NCI-H2196 treated with DMSO at 0.1 percent for 48 hours (cell line): ENCODE results near the gene MARCHF10.

Experiments
- DNase-seq: peaks from one replicate; lab custom pipeline; 2025; ENCODE audit not compliant: unreplicated experiment; lab: John Stamatoyannopoulos, UW

Gene MARCHF10

DNA sequence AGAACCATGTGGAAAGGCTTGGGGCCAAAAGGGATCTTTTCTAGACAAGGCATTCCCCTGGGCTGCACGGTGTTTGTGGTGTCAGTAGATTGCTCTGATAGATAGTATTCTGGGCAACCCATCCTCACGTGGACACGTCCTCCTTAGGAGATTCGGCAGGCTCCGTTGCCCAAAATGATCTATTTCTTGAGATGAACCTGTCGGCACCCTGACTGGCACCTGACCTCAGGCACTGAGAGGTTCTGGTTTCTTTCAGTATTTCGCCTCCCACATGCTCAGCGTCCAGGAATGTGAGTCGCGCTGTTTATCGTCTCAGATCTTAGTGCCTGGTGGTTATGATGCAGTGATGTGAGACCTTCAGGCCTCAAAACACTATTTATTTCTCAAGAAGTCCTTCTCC is 89.7 kb downstream of the MARCHF10 start:
- no peak for DNase-seq

DNA sequence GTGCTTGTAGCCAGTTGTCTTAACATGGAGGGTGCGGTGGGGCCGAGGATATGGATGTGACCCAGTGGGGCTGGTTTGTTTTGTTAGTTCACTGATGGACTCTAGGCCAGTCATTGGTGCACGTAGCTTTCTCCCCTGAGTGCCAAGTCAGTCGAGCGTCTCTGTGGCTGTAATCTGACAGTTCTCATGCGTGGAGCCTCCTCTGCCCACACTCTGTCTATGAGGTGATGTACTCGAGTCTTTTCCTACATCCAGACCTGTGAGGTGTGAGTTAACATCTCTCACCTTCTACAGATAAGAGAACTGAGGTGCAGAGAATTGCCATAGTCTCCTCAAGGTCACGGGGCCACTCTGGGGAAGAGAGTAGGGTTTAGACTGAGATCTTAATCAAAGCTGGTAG is 90.2 kb downstream of the MARCHF10 start:
- DNase-seq: no peak

GRCh38 chr17:62717589-62717855 is 90.6 kb downstream of the MARCHF10 start:
- DNase-seq: no peak

DNA sequence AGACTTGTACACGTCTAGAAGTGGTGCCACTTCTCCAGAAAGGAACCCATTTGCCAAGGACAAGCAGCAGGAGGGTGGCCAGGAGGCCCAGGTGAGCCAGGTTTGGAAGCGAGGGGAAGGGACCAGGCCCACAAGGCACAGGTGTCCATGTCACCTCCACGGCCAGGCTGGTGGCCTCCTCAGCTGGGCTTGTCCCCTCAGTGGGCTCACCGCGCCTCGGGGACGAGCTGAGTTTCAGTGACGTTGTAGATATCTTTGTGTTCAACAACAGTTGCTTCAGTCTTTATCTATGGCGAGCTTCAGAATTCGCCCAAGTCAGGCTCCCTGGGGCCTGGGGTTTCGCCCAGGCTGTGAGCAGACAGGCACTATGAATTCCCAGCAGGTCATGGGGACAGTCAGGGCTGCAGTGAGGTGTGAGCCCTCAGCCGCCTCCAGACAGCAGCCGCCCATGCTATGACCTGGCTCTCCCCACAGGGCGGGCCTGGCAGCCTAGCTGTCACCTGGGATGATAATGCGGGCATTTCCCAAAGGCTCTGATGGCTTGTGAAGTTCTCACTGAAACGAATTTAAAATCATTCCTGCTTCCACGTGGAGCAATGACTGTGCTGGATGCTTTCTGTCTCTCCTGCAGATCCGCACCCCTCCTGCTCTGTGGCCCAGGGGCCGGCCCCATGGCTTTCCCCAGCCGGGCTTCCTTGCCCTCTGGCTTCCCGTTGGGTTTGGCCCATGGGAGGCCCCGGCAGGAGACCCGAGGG is 91.1 kb downstream of the MARCHF10 start:
- DNase-seq: no peak

DNA sequence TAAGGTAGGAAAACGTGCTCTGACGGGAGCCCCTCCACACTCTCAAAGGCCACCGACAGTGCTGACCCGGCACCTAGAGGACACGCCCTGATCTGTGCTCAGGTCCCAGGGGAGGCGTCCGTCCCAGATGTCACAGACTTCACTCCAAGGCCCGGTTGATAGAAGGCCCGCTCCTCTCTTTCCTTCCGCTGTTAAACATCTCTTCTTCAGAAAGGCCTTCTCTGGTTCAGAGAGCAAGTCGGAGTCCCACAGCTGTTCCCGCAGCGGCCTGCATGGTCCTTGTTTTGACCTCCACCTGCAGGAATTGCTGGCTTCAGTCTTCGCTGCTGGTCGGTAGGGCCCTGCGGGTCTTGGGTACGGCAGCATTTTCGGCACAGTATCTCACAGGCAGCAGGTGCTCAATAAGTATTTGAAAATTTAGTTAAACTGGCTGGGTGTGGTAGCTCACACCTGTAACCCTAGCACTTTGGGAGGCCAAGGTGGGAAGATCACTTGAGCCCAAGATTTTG is 92.2 kb downstream of the MARCHF10 start:
- DNase-seq: no peak

GRCh38 chr17:62714016-62714777 is 93.9 kb downstream of the MARCHF10 start:
- no peak for DNase-seq

DNA sequence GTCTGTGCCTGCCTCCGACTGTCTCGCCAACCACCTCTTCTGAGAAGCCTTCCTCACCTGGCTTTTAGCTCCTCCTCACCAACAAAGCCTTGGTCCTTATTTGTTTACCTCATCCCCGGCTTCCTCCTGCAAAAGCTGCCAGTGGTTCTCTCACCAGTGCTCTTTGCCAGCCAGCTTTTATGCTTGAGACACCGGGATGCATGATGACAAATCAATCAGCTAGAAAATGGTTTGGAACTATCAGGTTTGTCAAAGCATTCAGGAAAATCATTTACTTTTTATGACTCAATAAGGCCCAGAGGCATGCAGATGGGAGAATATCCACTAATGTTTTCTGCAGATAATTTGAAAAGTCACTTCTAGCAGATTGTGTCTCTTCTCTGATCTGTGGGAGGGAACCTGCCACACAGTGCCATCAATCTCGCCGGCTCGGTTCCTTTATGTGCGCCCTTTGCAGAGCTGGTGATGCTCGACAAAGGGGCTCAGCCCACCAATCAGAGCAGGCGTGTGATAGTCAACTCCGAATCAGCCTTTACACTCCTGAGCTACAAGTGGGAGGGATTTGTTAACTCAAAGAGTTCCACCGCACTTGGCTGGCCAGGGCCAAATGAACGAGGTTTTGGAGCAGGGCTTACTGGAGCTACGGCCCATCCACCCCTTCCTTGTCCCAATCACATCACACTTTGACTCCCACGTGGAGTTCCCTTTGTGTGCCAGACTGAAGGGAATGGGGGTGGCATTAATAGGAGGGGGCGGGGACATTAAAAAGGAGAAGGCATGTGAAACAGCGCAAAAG is 94.8 kb downstream of the MARCHF10 start:
- no peak for DNase-seq

GRCh38 chr17:62712171-62712581 is 95.9 kb downstream of the MARCHF10 start:
- no peak for DNase-seq

DNA sequence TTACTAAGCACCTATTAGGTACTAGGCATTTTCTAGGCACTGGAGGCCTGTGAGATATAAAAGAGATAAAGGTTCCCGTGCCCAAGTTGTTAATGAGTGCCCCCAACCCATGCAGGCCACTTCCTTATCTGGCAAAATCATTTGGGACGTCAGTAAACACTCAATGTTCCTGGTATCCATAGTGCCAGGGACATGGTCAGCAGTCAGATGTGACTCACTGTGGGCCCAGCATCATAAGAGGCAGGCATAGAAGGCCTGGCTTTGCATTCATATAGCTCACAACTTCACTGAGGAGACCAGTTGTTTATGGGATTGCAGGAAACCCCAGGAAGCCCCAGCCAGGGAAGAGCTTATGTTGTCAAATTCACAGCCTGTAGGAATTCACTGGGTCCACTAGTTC is 99.5 kb downstream of the MARCHF10 start:
- no peak for DNase-seq

- DNase-seq: no peak
These were observed 100.7 kb downstream of the MARCHF10 start for GRCh38 chr17:62707425-62707739.

DNA sequence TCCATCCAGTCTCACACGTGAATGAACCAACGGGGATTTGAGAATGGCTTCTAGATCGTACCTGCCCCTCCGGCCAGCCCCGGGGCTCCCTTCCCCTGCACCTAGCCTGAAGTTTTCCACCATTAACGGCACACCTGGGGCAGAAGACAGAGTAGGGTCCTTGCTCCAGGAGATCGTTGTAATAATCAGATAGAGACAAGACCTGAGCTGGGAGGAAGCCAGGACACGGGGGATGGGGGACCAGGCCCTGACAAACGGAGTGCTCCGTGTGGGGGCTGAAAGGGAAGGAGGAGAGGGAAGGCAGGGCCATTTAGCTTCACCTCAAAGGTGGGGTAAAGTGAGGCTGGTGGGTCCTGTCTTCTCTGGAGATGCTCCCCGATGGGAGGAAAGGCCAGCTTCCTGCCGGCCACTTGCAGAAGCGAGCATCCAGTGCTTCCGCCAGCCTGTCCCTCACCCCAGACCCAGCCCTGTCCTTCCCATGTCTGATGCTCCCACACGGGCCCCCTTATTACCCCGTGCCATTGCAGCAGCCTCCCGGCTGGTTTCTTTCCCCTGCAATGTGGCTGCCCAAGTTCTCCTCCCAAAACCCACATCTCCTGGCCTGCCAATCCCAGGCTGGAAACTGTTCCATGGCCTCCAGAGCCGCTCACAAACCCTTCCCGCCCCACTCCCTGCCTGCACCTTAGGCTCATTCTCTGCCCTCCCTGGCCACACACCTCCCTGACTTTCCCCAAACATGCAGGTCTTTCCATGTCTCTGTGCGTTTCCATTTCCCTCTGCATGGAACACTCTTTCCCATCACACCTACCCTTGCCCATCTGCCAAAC is 101.3 kb downstream of the MARCHF10 start:
- no peak for DNase-seq

DNA sequence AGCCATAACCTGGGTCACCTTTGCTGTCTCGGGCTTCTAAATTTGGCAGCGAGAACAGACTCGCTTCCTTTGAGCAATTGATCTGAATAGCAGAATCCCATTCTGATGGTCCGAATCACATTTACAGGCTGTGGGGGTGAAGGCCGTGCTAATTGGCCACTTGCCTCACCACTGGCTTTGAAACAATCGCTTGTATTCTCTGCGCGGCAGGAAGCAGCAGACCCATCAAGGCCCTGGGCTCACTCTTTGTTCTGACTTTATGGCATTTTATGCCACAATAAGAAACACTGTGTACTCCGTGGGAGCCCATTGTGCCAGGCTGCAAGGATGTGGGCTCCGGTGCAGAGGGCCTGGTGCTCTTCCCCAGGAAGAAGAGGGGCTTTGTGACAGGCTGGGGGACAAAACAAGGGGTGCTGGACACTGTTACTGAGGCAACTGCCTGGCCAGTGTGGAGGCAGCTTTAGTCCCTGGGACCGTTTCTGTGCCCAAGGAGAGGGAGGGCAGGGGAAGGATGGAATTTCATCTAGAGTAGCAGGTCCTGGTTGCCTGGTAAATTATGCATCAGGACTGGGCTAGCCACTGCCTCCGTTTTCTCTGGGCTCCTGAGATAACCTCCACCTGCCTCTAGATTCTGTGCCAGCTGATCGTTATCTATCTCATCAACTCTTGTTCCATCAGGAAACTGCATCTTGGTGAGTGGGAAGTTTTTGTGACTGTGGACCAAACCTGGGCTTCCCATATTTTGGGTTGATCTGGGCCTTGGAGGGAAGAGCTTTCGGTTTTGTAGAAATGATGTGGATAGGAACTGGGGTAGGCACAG is 102.1 kb downstream of the MARCHF10 start:
- peak; percentile 21 for DNase-seq

DNA sequence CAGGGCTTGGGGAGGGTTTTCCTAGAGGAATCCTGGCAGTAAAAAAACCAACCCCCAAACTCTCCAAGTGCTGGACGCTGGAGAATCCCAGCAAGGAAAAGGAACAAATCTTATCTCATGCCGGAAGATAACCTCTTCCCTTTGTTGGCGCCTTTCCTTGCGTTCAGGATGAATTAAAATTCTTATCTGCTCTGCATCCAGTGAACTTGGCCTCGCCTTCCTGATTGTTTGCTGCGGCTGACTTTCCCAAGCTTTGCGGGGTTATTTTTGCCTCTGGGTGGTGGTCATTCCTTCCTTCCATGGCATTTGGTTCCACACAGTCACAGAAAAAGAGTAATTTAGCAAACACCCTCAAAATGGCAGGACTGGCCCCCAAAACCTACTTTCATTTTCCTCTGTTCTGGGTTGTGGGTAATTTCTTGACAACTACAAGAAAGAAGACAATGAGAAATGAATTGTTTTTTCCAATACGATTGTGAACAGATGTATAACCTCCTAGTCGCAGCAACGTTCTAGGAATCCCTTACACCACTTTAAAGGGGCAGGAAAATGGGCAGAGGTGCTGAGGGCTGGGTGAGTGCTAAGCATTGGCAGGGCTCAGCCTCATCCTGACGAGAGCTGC is 102.8 kb downstream of the MARCHF10 start:
- no peak for DNase-seq

GRCh38 chr17:62704381-62704971 is 103.6 kb downstream of the MARCHF10 start:
- DNase-seq: no peak

- peak; percentile 52 for DNase-seq
These were observed 104.2 kb downstream of the MARCHF10 start for GRCh38 chr17:62703776-62704380.

GRCh38 chr17:62703261-62703775 is 104.8 kb downstream of the MARCHF10 start:
- DNase-seq: peak; percentile 53

GRCh38 chr17:62702746-62703260 is 105.3 kb downstream of the MARCHF10 start:
- DNase-seq: no peak

- DNase-seq: no peak
These were observed 106.4 kb downstream of the MARCHF10 start for GRCh38 chr17:62701706-62702085.
